GM11168 (cell line): ENCODE measurements around the gene TDRD3.

Experiments
- in situ Hi-C: fragments of 300-500 bp; cut with MboI; formaldehyde crosslinking; loops from one replicate; pipeline ENCODE4 v1.12.0; 2022; ENCODE audit warnings: low sequenced_read_pairs; ENCODE audit not compliant: unreplicated experiment

Gene TDRD3

DNA sequence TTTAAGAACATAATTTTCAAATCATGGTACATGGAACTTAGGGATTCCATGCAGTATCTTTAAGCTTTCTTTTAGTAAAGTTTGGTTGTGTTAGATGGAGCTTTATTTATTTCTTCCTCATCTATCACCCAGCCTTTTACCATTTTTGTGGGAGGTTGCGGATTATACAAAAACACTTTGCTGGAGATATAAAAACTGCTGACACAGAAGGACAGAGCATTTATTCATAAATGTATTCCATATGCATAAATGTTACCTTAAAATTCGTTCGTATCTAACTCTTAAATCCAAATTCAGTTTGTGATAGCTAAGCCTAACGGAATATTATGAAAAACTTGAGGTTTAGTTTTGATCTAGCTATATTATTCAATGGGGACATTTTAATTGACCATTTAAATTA, 143.3 kb downstream of the TDRD3 start:
- in situ Hi-C loops: no loop called here

DNA sequence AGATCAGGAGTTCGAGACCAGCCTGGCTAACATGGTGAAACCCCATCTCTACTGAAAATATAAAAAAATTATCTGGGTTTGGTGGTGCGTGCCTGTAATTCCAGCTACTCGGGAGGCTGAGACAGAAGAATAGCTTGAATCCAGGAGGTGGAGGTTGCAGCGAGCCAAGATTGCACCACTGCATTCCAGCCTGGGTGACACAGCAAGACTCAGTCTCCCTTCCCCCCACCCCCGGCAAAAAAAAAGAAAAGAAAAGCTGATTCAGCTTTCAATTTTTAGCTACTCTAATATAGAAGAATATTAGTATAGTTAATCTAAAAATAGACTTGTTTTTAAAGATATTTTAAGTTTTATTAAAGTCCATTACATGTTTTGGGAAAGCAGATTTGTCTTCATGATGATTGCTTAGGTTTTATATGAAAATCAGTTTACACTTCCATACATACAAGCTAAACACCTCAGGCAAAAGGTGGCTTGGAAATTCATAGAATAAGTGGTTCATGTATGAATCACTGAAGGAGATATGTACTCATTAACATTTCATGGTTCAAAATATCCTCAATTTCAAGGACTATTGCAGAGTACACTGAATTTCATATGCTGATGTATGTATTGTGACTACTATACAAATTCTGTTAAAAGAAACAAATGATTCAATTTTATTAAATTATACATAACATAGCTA, 165.2 kb downstream of the TDRD3 start:
- in situ Hi-C loops: no loop called here

DNA sequence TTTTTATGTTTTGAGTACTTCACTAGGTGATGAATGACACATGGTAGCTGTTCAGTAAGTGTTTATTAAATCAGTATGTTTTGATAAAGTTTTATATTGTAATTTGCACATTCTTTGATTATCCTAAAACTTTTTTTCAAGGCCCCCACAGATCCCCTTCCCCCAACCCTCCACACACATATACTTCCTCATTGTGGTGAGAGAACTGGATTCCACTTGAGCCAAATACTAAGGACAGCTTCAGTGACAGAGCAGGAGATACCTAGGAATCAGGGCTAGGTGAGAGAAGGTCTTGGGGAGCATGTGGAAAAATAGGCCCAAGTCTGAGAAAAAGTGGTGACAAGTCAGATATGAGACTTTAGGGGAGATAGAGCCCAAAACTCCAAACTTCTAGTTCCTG, 174.6 kb downstream of the TDRD3 start:
- in situ Hi-C loops: no loop called here

DNA sequence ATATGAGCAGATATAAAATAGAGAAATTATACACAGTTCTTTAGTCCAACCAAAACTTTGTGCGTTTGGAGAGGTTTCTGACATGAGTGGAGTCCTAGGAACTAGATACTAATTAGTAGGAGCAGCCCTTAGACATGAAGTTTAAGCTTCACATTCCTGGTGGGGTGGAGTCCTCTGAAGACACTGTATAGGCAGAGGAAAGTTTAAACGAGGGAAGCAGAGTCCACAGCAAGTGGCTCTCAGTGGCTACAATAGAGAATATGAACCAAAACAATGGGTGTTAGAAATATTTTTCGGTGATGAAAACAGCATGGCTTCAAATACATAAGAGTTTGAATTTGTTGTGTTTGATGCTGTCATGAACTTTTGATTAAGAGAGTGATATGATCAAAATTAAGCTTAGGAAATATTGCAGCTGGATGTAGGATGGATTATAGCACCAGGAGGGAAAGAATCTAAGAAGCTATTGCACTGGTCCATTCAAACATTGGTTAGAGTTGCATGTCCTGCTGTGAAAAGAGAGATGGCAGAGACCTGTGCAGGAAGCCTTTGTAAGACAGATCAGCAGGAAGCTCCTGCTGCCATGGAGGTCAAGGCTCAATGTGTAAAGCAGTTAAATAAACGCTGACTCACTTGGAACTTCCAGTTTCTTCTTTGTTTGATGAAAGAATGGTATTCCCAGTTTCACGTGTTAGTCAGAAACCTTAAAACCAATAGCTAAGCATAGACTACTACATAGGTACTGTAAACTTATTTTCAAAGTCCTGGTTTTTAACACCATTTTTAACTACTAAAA, 175.2 kb downstream of the TDRD3 start:
- in situ Hi-C loops: no loop called here

DNA sequence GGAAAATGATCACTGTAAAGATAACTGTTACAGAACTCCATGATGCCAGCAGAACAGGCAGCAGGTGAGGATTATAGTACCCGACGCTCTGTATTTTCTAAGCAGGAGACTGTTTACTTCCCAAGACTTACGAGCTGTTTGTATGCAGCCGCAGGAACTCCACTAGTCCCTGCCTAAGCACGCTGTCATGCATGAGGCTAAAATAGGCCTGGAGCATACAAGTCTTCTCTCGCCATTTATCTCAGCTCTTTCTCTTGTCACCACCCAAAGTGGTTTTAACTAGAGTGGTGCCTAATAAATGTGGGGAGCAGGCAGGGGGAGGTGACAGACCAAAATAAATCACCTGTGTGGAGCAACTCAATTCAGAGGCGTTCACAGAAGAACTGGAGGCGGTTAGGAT, 175.8 kb downstream of the TDRD3 start:
- in situ Hi-C loops: no loop called here

DNA sequence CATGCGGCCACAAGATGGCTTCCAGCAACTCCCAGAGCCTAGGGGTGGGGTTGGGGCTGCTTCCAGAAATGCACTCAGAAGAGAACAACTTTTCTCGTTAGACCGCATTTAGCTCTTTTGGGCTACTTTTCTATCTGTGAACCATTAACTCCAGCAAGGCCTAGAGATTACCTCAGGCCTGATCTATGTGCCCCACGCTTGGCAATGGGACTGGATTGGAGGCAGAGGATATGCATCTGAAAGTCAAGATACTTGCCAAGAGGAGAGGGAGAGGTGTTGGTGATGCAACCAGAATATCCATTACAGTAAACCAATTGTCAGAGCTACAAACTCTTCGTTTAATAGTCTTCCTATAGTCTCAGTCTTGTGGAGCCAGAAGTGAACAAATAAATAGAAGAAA, 177.7 kb downstream of the TDRD3 start:
- in situ Hi-C loops: no loop called here

DNA sequence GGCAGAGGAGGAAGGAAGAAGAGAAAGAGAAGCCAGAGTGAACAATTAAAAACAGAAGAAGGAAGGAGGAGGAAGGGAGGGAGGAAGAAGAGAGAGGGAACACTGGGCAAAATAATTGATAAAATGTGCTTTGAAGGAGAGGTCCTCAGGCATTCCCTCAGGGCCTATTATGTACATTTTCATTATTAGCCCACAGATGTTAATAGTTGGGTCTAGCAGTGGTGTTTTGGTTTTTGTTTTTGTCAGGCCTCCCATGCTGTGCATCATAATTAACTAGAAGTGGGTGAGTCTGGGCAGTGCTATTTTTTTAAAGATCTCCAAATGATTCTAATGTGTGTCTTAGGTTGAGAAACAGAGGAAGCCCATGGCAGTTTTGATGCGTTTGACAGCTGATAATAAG, 178.1 kb downstream of the TDRD3 start:
- in situ Hi-C loops: no loop called here

DNA sequence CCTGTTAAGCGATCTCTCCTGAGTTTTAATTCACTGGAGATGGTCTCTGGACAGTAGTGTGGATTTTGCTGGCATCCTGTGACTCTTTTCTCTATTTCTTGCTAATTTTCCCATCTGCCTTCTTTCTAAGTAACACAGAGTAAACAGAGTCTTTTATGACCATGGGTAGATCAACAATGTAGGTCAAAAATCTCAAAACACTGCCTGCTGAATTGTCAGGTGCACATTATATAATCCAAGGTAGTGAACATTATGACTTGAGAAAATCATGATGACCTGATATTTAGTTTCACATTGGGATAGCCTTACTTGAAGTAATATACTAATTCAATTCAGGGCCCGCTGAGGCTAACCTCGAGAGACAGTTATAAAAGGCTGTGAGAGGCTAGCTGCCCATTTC, 180.7 kb downstream of the TDRD3 start:
- in situ Hi-C loops: no loop called here

DNA sequence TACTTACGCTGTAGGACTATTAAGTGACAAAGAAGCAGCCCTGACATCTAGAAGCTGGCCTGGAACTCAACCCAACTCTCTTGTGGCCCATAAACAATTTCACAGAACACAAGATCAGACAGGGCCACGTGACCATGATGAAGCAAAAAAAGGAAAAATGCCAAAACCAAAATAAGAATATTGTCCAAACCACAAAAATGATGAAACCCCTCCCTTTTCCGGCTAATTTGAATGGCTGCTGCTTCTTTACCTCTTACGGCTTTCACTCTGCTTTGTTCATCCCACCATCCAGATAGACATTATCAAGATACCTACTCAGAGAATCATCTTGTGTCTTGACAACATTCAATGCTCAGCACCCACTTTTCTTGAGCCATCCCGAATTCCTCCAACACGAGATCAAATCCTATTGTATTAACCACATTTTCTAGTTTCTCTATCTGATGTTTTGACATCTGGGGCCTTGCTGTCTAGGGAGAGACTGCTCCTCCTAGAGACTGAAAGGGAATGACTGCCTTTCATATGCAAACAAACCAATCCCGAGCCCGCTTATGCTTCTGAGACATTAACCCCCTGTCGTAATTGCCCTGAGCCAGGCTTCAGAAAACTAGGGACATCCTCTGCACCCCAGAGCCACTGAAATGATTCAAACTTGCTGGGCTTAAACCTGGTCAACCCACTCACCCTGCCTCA, 186.3 kb downstream of the TDRD3 start:
- in situ Hi-C loops: no loop called here

DNA sequence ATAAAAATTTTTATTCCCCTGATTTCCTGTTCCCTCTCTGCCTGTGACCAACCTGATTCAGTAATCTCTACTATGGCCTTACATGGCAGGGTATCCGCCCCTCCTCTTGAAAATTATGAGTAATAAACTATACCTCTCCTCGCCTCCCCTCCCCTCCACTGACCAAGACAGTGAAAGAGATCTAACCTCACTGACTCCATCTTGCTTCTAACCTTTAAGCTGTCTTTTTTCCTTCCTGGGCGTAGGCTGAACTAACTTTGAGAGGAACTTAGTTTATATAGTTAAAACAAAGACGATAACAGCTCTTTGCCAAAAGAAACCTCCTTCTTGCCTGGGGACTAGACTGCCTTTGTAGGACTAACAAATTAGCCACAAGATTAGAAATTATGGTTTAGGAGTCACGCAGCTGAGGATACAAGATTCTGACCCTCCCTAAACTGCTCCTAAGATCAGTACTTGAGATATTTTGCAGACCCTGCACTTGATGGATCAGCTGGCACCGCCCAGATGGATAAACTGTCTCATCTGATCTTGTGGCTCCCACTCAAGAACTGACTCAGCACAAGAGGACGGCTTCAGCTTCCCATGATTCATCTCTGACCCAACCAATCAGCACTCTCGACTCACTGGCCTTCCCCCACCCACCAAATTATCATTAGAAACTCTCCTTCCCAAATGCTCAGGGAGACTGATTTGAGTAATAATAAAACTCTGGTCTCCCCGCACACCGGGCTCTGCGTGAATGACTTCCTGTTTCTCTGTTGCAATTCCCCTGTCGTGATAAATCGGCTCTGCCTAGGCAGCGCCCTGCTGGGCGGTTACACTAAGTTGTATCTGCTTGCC, 187.1 kb downstream of the TDRD3 start:
- in situ Hi-C loops: no loop called here

DNA sequence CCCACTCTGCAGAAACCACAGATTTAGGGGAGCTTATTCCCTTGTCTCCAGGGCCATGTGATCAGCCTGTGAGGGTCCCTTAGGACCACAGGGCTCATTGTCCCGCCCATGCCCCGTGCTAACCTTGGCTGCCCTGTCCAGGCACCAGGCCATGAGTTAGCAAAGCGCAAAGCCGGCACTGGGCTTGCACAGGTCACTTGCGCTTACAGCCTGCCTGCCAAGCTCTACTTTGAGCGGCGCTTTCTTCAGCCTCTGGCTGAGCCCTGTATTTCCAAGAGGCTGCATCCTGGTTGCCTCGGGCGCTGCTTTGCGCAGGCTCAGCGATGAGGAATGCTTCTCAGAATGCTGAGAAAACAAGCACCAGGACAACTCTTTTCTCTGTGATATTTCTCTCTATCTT, 188.0 kb downstream of the TDRD3 start:
- in situ Hi-C loops: no loop called here

DNA sequence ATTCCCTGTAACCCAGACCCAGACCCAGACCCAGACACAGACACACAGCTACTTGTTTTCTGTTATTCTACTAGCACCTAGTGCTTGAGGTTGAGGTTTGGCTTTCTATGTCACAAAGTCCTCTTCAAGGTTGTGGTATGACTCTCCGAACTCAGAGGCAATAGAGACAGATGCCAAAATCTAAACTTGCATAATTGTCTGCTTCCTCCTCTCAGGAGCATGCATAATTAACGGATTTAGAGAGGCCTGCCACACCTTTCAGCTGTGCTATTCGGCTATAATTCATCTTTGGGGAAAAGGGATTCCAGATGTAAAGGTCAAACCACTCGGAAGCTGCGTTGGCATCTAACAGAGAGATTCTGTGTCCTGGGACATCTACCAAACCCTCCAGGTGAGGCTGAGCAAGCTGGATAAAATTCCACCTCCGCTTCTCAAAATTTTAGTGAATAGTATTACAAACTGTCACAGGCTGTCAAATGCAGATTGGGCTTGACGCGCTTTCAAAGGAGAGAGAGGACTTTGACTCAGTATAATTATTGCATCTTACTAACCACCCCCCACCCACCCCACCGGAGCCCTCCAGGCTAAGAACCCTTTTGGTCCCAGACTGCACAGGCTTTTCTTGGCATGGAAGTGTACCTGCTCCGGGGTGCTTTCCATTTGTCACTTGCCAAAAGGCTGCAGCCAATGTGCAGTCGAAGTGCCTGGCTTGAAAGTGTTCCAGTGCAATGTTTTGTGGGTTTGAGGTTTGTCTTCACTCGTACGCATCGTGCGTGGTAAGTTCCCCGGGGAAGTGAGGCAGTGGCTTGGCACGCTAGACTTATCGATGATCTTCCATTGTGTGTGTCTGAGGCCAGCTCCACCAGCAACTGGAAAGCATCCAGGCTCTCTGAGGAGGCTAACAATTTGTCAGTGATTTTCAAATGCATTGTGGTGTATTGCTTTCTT, 194.1 kb downstream of the TDRD3 start:
- in situ Hi-C loops: no loop called here

DNA sequence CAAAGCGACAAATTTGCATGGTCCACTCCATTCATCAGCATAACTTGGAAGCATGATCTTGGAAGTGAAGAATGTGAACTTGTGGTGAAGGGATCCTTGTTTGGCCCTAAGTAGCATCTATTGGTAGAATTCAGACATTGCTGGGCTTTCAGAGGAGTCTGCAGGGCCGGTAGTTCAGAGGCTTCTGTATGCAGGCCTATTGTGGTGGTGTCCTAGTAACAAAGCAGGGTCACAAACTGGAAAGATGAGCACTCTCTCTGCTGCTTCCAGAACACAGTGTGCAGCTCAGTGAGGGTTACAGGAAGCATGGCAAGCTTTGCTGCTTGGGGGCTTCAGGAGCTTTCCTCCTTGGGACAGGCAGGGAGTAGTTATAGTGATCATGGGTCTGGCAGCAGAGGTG, 206.0 kb downstream of the TDRD3 start:
- in situ Hi-C loops: no loop called here

DNA sequence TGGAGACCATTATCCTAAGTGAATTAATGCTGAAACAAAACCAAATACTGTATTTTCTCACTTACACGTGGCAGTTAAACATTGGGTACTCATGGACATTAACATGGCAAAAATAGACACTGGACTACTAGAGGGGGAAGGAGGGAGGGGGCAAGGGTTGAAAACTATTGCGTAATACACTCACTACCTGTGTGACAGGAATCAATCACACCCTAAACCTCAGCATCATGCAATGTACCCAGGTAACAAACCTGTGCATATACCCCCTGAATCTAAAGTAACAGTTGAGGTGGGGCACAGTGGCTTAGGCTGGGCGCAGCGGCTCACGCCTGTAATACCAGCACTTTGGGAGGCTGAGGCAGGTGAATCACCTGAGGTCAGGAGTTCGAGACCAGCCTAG, 207.0 kb downstream of the TDRD3 start:
- in situ Hi-C loops: no loop called here

DNA sequence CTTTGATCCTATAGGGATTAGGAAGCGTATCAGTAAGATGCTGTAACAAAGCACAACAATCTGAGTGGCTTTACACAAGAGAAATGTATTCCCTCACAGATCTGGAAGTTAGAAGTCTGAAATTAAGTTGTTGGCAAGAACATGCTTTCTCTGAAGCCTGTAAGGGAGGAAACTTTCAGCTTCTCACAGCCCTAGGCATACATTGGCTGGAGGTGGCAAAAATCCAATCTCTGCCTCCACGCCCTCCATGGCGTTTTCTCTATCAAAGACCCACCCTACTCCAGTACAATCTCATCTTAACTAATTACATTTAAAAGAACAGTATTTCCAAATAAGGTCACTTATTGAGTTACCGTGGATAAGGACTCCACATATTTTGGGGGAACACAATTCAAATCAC, 211.9 kb downstream of the TDRD3 start:
- in situ Hi-C loops: no loop called here

DNA sequence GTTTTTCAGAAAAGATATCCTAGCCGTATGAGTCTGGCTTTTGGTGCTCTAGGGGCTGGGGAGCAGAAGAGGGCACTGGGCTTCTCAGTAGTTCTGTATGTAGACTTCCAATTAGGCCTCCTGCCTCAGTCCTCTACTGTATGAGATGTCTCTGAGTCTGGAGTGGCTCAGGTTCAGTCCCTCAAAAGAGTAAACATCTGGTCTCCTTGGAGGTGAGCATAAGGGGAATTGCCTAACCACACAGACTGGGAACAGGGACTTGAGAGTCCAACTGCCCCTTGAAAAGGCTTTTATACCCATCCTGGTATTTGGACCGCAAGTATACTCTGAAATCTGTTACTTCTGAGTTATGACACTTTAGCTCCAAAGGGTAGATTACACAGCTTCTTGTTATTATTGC, 214.5 kb downstream of the TDRD3 start:
- in situ Hi-C loops: no loop called here

DNA sequence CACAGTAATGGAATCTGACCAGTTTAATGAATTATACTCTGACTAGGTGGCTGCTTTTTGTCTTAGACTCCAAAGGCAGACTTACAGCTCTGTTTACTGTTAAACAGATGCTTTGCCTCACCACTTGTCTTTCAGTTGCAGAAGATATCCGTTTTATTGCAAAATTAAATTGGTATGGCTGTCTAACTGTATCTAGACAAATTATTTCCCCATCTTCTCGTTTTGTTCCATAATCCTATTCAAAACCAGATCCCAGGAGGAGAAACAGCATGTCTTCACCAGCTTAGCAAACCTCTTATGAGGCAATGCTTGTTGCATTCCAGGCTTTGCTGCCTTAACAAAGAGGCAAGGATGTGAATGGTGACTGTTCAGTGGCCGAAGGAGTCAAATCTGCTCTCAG, 215.6 kb downstream of the TDRD3 start:
- in situ Hi-C loops: no loop called here

DNA sequence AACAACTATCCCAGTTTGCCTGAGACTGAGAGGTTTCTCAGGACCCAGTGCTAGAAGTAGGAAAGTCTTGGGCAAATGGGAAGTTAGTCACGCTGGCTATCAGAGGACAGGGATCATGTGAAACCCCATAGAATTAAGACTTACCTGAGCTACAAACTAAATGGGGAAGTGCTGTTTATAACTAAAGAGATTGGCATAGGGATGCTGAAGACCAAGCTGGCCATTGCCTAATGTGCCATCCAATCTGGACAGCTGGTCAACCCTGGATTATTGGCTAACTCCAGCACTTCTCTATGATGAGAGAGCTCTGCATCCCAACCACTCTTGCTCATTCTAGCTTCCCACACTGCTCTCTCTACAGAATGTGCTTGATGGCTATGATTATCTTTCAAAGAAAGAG, 216.1 kb downstream of the TDRD3 start:
- in situ Hi-C loops: no loop called here

DNA sequence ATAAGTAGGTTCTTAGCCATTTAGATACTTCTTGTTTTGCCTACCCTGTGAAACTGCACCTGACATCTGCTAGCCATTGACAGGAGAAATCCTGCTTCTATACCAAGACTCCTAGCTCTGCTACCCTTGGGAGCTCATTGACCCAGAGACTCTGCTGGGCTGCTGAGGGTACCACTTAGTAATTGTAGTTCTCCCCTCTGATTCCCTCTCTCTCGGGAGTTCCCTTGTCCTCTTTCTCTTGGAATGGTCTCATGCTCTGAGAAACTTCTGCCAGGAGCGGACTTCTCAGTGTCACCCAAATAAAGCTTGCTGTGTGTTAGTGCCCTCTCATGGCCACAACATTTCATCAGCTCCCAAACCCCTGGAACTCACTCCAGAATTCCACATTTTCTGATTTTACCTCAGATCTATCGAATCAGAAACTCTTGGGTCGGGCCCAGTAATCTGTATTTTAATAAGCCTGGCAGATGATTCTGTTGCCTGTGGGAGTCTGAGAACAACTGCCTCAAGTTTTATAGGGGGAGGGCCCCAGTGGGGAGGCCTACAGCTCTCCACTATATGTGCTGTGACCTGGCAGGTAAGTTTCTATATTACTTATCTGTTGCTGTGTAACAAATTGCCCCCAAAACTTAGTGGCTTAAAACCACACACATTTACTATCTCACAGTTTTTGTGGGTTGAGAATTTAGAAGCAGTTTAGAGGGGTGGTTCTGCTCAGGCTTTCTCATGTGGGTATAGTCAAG, 221.1 kb downstream of the TDRD3 start:
- in situ Hi-C loops: no loop called here
